ENCODE data around the gene TNFRSF21.

TNFRSF21 gene

GRCh38 chr6:47246551-47246950, 63.2 kb downstream of the TNFRSF21 start:
- Histone ChIP-seq H3K27ac (ENCODE audit: low read depth, low read length) (peak overlapping the region; percentile 77), H3K9me3 (ENCODE audit: control insufficient read depth in 5 of 5, low read length in 5 of 5) (no peaks in the 10 kb centered on the region), H3K4me3 (ENCODE audit: low read depth in 1 of 5, low read length in 5 of 5) (no peak overlapping the region), H3K9ac (ENCODE audit: low read length in 5 of 5) (no peak overlapping the region), H3K27me3 (ENCODE audit: control insufficient read depth in 5 of 5, insufficient read depth in 4 of 5, low read length in 5 of 5) (no peaks in the 10 kb centered on the region), H3K36me3 (ENCODE audit: control insufficient read depth in 5 of 5, insufficient read depth in 5 of 5, low read length in 5 of 5) (peaks cover 0 to 7% (median 5%) of the 10 kb centered on the region in 5 donors), H3K4me1 (ENCODE audit: control insufficient read depth in 5 of 5, insufficient read depth in 5 of 5, low read length in 5 of 5) (peaks cover 13 to 49% (median 43%) of the 10 kb centered on the region in 5 donors)

GRCh38 chr6:47245745-47246371, 63.8 kb downstream of the TNFRSF21 start:
- peak overlapping the region; percentile 77 for H3K27ac ChIP-seq (ENCODE audit: low read depth, low read length)
- no peaks in the 10 kb centered on the region for H3K27me3 ChIP-seq (ENCODE audit: control insufficient read depth in 5 of 5, insufficient read depth in 4 of 5, low read length in 5 of 5)
- H3K4me1 ChIP-seq (ENCODE audit: control insufficient read depth in 5 of 5, insufficient read depth in 5 of 5, low read length in 5 of 5) = peaks cover 13 to 49% (median 46%) of the 10 kb centered on the region in 5 donors
- H3K9me3 ChIP-seq (ENCODE audit: control insufficient read depth in 5 of 5, low read length in 5 of 5) = no peaks in the 10 kb centered on the region
- H3K36me3 ChIP-seq (ENCODE audit: control insufficient read depth in 5 of 5, insufficient read depth in 5 of 5, low read length in 5 of 5) = peaks cover 0 to 4% (median 0%) of the 10 kb centered on the region in 5 donors
- no peak overlapping the region for H3K9ac ChIP-seq (ENCODE audit: low read length in 5 of 5)
- no peak overlapping the region for H3K4me3 ChIP-seq (ENCODE audit: low read depth in 1 of 5, low read length in 5 of 5)

- Histone ChIP-seq H3K36me3 (ENCODE audit: control insufficient read depth in 5 of 5, insufficient read depth in 5 of 5, low read length in 5 of 5) (peaks cover 0 to 3% (median 0%) of the 10 kb centered on the region in 5 donors), H3K4me3 (ENCODE audit: low read depth in 1 of 5, low read length in 5 of 5) (peak overlapping the region in 2 of 5 donors; percentile 3 to 11), H3K9ac (ENCODE audit: low read length in 5 of 5) (no peak overlapping the region), H3K4me1 (ENCODE audit: control insufficient read depth in 5 of 5, insufficient read depth in 5 of 5, low read length in 5 of 5) (peaks cover 13 to 43% (median 40%) of the 10 kb centered on the region in 5 donors), H3K27me3 (ENCODE audit: control insufficient read depth in 5 of 5, insufficient read depth in 4 of 5, low read length in 5 of 5) (no peaks in the 10 kb centered on the region), H3K9me3 (ENCODE audit: control insufficient read depth in 5 of 5, low read length in 5 of 5) (no peaks in the 10 kb centered on the region), H3K27ac (ENCODE audit: low read depth, low read length) (peak overlapping the region; percentile 76)
Measured at GRCh38 chr6:47242483-47243386, 67.0 kb downstream of the TNFRSF21 start.

GRCh38 chr6:47241742-47242482, 67.8 kb downstream of the TNFRSF21 start:
- no peaks in the 10 kb centered on the region for H3K9me3 ChIP-seq (ENCODE audit: control insufficient read depth in 5 of 5, low read length in 5 of 5)
- H3K9ac ChIP-seq (ENCODE audit: low read length in 5 of 5) = no peak overlapping the region
- no peaks in the 10 kb centered on the region for H3K27me3 ChIP-seq (ENCODE audit: control insufficient read depth in 5 of 5, insufficient read depth in 4 of 5, low read length in 5 of 5)
- peak overlapping the region; percentile 76 for H3K27ac ChIP-seq (ENCODE audit: low read depth, low read length)
- H3K4me1 ChIP-seq (ENCODE audit: control insufficient read depth in 5 of 5, insufficient read depth in 5 of 5, low read length in 5 of 5) = peaks cover 8 to 35% (median 32%) of the 10 kb centered on the region in 5 donors
- peaks cover 0 to 3% (median 0%) of the 10 kb centered on the region in 5 donors for H3K36me3 ChIP-seq (ENCODE audit: control insufficient read depth in 5 of 5, insufficient read depth in 5 of 5, low read length in 5 of 5)
- peak overlapping the region in 1 of 5 donors; percentile 11 for H3K4me3 ChIP-seq (ENCODE audit: low read depth in 1 of 5, low read length in 5 of 5)

GRCh38 chr6:47240277-47240890, 69.3 kb downstream of the TNFRSF21 start:
- H3K36me3 ChIP-seq (ENCODE audit: control insufficient read depth in 5 of 5, insufficient read depth in 5 of 5, low read length in 5 of 5) = peaks cover 0 to 3% (median 0%) of the 10 kb centered on the region in 5 donors
- no peaks in the 10 kb centered on the region for H3K9me3 ChIP-seq (ENCODE audit: control insufficient read depth in 5 of 5, low read length in 5 of 5)
- H3K9ac ChIP-seq (ENCODE audit: low read length in 5 of 5) = no peak overlapping the region
- peak overlapping the region; percentile 76 for H3K27ac ChIP-seq (ENCODE audit: low read depth, low read length)
- no peak overlapping the region for H3K4me3 ChIP-seq (ENCODE audit: low read depth in 1 of 5, low read length in 5 of 5)
- H3K27me3 ChIP-seq (ENCODE audit: control insufficient read depth in 5 of 5, insufficient read depth in 4 of 5, low read length in 5 of 5) = no peaks in the 10 kb centered on the region
- H3K4me1 ChIP-seq (ENCODE audit: control insufficient read depth in 5 of 5, insufficient read depth in 5 of 5, low read length in 5 of 5) = peaks cover 8 to 34% (median 28%) of the 10 kb centered on the region in 5 donors

GRCh38 chr6:47239546-47239945, 70.2 kb downstream of the TNFRSF21 start:
- Histone ChIP-seq H3K9ac (ENCODE audit: low read length in 5 of 5) (no peak overlapping the region), H3K9me3 (ENCODE audit: control insufficient read depth in 5 of 5, low read length in 5 of 5) (no peaks in the 10 kb centered on the region), H3K4me1 (ENCODE audit: control insufficient read depth in 5 of 5, insufficient read depth in 5 of 5, low read length in 5 of 5) (peaks cover 8 to 38% (median 28%) of the 10 kb centered on the region in 5 donors), H3K27ac (ENCODE audit: low read depth, low read length) (peak overlapping the region; percentile 54), H3K27me3 (ENCODE audit: control insufficient read depth in 5 of 5, insufficient read depth in 4 of 5, low read length in 5 of 5) (no peaks in the 10 kb centered on the region), H3K36me3 (ENCODE audit: control insufficient read depth in 5 of 5, insufficient read depth in 5 of 5, low read length in 5 of 5) (peaks cover 0 to 3% (median under 1%) of the 10 kb centered on the region in 5 donors), H3K4me3 (ENCODE audit: low read depth in 1 of 5, low read length in 5 of 5) (no peak overlapping the region)

- Histone ChIP-seq H3K27me3 (ENCODE audit: control insufficient read depth in 5 of 5, insufficient read depth in 4 of 5, low read length in 5 of 5) (no peaks in the 10 kb centered on the region), H3K9me3 (ENCODE audit: control insufficient read depth in 5 of 5, low read length in 5 of 5) (no peaks in the 10 kb centered on the region), H3K9ac (ENCODE audit: low read length in 5 of 5) (no peak overlapping the region), H3K4me3 (ENCODE audit: low read depth in 1 of 5, low read length in 5 of 5) (no peak overlapping the region), H3K4me1 (ENCODE audit: control insufficient read depth in 5 of 5, insufficient read depth in 5 of 5, low read length in 5 of 5) (peaks cover 8 to 38% (median 28%) of the 10 kb centered on the region in 5 donors), H3K27ac (ENCODE audit: low read depth, low read length) (no peak overlapping the region), H3K36me3 (ENCODE audit: control insufficient read depth in 5 of 5, insufficient read depth in 5 of 5, low read length in 5 of 5) (peaks cover 0 to 8% (median 3%) of the 10 kb centered on the region in 5 donors)
Measured at GRCh38 chr6:47238456-47238995, 71.2 kb downstream of the TNFRSF21 start.

- no peaks in the 10 kb centered on the region for H3K27me3 ChIP-seq (ENCODE audit: control insufficient read depth in 5 of 5, insufficient read depth in 4 of 5, low read length in 5 of 5)
- H3K4me1 ChIP-seq (ENCODE audit: control insufficient read depth in 5 of 5, insufficient read depth in 5 of 5, low read length in 5 of 5) = peaks cover 5 to 28% (median 19%) of the 10 kb centered on the region in 5 donors
- H3K9me3 ChIP-seq (ENCODE audit: control insufficient read depth in 5 of 5, low read length in 5 of 5) = no peaks in the 10 kb centered on the region
- H3K4me3 ChIP-seq (ENCODE audit: low read depth in 1 of 5, low read length in 5 of 5) = no peak overlapping the region
- peaks cover 6 to 16% (median 12%) of the 10 kb centered on the region in 5 donors for H3K36me3 ChIP-seq (ENCODE audit: control insufficient read depth in 5 of 5, insufficient read depth in 5 of 5, low read length in 5 of 5)
- H3K27ac ChIP-seq (ENCODE audit: low read depth, low read length) = no peak overlapping the region
- no peak overlapping the region for H3K9ac ChIP-seq (ENCODE audit: low read length in 5 of 5)
Measured at GRCh38 chr6:47237196-47237595, 72.5 kb downstream of the TNFRSF21 start.
